HL-60/S4 treated with retinoic acid at 250 ng/mL for 4 days and 3 days (cell line): ENCODE results near the gene HABP4.
"Not testable (repeated sequence)": the region's sequence is repeated elsewhere in the genome, so short reads cannot be mapped to it uniquely, and the experiment has no call there.

Experiments
- in situ Hi-C: fragments of 300-500 bp; cut with MboI; formaldehyde crosslinking; loops from 2 replicates; pipeline ENCODE4 v1.7.0; 2022; ENCODE audit warnings: low sequenced_read_pairs

HABP4 gene

GRCh38 chr9:96494215-96494800 is 44.3 kb downstream of the HABP4 start:
- in situ Hi-C loops: no loop called here

GRCh38 chr9:96495341-96495740 is 45.4 kb downstream of the HABP4 start:
- in situ Hi-C loops: no loop called here

- in situ Hi-C loops: no loop called here
Observed at GRCh38 chr9:96496368-96497116, 46.6 kb downstream of the HABP4 start.

GRCh38 chr9:96497117-96497399 is 47.1 kb downstream of the HABP4 start:
- in situ Hi-C loops: no loop called here

GRCh38 chr9:96498796-96499195 is 48.8 kb downstream of the HABP4 start:
- in situ Hi-C loops: no loop called here

GRCh38 chr9:96499257-96499656 is 49.3 kb downstream of the HABP4 start:
- in situ Hi-C loops: no loop called here

- in situ Hi-C loops: no loop called here
Observed at GRCh38 chr9:96500696-96501632, 51.0 kb downstream of the HABP4 start.

- in situ Hi-C loops: no loop called here
Observed at GRCh38 chr9:96501633-96502538, 51.9 kb downstream of the HABP4 start.

- in situ Hi-C loops: no loop called here
Observed at GRCh38 chr9:96502539-96503373, 52.8 kb downstream of the HABP4 start.

- in situ Hi-C loops: not testable (repeated sequence)
Observed at GRCh38 chr9:96503374-96503748, 53.4 kb downstream of the HABP4 start.

- in situ Hi-C loops: no loop called here
Observed at GRCh38 chr9:96503918-96504317, 53.9 kb downstream of the HABP4 start.

- in situ Hi-C loops: no loop called here
Observed at GRCh38 chr9:96505316-96505991, 55.5 kb downstream of the HABP4 start.

GRCh38 chr9:96508227-96508940 is 58.4 kb downstream of the HABP4 start:
- in situ Hi-C loops: no loop called here

- in situ Hi-C loops: no loop called here
Observed at GRCh38 chr9:96509026-96509425, 59.1 kb downstream of the HABP4 start.

GRCh38 chr9:96509848-96510247 is 59.9 kb downstream of the HABP4 start:
- in situ Hi-C loops: no loop called here

- in situ Hi-C loops: no loop called here
Observed at GRCh38 chr9:96510258-96510657, 60.3 kb downstream of the HABP4 start.

- in situ Hi-C loops: no loop called here
Observed at GRCh38 chr9:96512240-96512639, 62.3 kb downstream of the HABP4 start.

- in situ Hi-C loops: no loop called here
Observed at GRCh38 chr9:96513622-96514021, 63.7 kb downstream of the HABP4 start.
